COR-L47 (cell line): ENCODE results near the gene CDIP1.
"Not testable (repeated sequence)": the region's sequence is repeated elsewhere in the genome, so short reads cannot be mapped to it uniquely, and the experiment has no call there.

Experiments used
- DNase-seq: peaks from one replicate; lab custom pipeline; 2025; lab: John Stamatoyannopoulos, UW

The CDIP1 gene

GRCh38 chr16:4538350-4539235 is at the start of gene CDIP1:
Gene CDIP1, minus strand, starts transcription at chr16:4538773. Its CDS starts 24,643 bp downstream, at chr16:4514130.
- peak; percentile 97 for DNase-seq

- DNase-seq, result no peak
These were observed 47.7 kb upstream of the CDIP1 start for GRCh38 chr16:4586291-4586690.

- no peak for DNase-seq
These were observed 45.3 kb upstream of the CDIP1 start for GRCh38 chr16:4583906-4584305.

GRCh38 chr16:4580250-4580649 is 41.7 kb upstream of the CDIP1 start:
- no peak for DNase-seq

DNA sequence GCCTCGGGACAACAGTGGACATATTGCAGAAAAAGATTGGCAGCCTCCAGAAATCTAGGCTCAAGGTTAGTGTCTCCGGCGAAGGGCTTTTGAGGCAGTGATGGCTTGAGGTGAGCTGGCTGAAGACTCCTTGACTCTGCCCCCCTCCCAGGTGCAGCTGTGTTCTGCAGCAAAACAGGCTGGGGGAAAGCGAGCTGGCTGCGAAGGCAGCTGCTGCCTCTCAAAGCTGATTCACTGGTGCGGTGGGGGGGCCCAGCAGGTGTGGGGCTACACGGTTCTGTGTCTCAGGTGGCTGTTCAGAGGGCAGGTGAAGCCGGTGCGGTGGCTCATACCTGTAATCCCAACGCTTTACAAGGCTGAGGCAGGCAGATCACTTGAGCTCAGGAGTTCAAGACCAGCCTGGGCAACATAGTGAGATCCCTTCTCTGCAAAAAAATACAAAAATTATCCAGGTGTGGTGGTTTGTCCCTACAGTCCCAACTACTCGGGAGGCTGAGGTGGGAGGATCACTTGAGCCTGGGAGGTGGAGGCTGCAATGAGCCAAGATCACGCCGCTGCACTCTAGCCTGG is 40.5 kb upstream of the CDIP1 start:
- peak; percentile 32 for DNase-seq

- no peak for DNase-seq
These were observed 37.4 kb upstream of the CDIP1 start for GRCh38 chr16:4576008-4576407.

DNA sequence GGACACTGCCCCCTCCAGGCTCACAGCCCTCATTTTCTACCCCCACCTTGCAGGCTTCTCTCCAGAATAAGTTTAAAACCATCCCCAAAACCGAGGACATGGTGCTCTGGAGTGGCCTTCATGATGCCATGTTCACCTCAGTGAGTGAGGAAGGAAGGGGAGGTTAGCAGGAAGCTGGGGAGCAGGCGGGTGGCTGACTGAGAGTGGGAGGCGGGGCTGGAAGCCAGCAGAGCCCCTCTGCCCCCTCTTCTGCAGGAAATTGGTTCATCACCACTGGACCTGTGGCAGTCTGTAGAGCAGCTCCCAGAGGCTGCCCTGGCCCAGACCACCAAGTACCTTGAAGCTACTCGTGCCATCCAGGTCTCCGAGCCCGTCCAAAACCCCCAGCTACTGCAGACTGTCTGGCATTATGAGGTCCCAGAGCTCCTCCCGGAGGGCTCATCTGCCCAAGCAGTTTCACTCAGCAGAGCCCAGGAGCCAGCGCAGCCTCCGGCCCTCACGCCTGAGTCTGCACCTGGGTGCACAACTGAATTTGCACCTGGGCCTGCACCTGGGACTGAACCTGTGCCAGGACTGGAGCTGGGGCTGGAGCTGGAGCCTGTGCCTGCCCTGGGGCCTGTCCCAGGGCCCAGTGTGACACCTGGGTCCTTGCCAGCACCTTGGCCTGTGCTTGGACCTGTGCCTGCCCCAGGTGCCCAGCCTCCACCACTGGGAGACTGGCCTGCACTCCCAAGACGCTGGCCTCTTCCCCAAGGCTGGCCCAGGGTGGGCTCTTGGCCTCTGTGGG is 36.5 kb upstream of the CDIP1 start:
- DNase-seq, result no peak

DNA sequence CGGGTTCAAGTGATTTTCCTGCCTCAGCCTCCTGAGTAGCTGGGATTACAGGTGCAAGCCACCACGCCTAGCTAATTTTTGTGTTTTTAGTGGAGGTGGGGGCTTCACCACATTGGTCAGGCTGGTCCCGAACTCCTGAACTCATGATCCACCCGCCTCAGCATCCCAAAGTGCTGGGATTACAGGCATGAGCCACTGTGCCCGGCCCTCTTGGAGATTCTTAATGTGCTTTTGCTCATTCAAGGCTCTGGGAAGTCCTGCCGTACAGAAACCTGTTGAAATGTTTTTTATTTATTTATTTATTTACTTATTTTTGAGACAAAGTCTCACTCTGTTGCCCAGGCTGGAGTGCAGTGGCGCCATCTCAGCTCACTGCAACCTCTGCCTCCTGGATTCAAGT is 35.4 kb upstream of the CDIP1 start:
- DNase-seq, result not testable (repeated sequence)

- DNase-seq, result no peak
These were observed 34.1 kb upstream of the CDIP1 start for GRCh38 chr16:4572715-4573114.

DNA sequence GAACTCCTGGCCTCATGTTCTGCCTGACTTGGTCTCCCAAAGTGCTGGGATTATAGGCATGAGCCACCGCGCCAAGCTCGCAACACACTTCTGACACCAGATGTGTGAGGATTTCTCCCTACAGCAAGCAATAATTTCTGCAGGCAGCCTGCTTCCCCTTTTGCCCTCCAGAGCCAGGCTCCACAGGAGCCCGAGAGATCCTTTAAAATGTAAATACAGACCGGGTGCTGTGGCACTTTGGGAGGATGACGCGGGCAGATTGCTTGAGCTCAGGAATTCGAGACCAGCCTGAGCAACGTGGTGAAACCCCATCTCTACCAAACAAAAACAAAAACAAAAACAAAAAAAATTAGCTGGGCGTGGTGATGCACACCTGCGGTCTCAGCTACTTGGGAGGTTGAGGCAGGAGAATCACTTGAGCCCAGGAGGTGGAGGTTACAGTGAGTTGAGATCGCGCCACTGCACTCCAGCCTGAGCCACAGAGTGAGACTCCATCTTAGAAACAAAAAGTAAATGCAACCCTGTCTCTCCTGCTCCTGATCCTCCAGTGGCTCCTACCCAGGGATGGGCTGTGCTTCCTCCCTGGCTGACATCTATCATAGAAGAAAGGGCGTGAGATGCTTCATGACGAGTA is 32.2 kb upstream of the CDIP1 start:
- no peak for DNase-seq

- no peak for DNase-seq
These were observed 31.5 kb upstream of the CDIP1 start for GRCh38 chr16:4570086-4570485.

DNA sequence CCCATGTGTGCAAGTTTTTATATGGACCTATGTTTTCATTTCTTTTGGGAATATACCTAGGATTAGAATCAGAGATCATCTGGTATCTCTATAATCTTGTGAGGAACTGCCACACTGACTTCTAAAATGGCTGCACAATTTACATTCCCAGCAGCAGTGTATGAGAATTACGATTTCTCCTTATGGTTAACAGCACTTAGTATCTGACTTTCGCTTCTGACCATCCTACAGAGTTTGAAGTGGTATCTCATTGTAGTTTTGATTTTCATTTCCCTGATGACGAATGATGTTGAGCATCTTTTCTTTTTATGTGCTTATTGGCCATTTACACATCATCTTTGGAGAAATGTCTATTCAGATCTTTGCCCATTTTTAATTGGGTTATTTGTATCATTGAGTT is 27.6 kb upstream of the CDIP1 start:
- no peak for DNase-seq

DNA sequence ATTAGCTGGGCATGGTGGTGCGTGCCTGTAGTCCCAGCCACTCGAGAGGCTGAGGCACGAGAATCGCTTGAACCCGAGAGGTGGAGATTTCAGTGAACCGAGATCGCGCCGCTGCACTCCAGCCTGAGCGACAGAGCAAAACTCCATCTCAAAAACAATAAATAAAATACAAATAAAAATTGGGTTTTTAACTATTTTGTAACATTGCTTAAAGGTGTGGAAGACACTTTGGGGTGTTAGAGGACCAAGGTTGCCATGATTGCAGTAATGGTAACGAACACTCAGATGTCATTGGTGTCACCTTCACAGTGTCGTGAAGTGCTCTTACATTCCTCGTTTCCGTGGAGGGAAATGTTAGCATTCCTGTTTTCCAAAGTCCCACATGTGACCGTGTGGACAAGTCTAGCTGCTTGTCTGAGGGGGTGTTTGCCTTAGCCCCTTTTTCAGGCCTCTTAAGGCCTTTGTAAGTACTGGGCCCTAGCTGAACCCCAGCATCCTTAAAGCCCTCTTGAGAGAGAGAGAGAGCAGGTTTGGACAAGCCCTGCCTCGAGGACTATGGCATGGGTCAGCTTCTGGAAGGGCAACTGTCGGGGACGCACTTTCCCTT is 26.2 kb upstream of the CDIP1 start:
- DNase-seq, result no peak

- DNase-seq, result no peak
These were observed 23.0 kb upstream of the CDIP1 start for GRCh38 chr16:4561596-4561995.

DNA sequence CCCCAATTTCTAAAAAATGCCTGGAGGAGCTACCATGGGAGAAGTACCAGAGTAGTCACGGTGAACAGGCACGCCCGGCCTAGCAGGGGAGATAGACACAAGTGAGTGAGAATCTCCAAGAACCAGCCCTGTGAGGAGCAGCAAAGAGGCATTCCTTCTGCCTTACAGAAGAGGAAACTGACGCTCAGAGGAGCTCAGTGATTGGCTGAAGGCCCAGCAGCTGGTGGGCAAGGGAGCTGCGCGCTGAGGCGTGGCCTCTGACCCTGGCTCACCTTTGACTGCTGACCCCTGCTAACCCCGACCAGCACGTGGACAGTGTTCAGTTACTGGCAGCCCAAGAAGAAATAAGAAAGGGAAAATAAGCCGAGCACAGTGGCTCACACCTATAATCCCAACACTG is 19.4 kb upstream of the CDIP1 start:
- DNase-seq, result no peak

- no peak for DNase-seq
These were observed 18.0 kb upstream of the CDIP1 start for GRCh38 chr16:4556580-4556979.

- no peak for DNase-seq
These were observed 17.5 kb upstream of the CDIP1 start, which contains the start of gene C16orf96 for GRCh38 chr16:4556112-4556511. Gene C16orf96, plus strand, starts transcription at chr16:4556340. Its CDS starts 150 bp downstream, at chr16:4556490.

GRCh38 chr16:4552541-4552940 is 14.0 kb upstream of the CDIP1 start:
- DNase-seq, result no peak

DNA sequence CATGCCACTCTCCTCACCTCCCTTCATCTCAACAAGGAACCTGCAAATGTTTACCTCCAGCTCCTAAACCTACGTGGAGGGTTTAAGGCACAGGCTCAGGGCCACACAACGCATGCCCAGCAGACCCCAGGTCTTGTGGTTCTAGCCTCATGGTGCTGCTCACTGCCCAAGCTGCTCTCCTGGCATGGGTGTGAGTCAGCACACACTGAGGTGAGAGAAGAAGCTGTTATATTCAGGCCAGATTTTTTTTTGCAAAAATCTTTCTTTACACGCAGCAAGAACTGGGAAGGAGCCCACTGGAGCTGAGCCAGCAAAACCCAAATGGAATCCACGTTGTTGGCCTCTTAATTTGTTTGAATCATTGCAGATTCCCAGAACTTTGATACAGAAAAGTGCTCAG is 12.0 kb upstream of the CDIP1 start:
- DNase-seq, result no peak

- DNase-seq, result no peak
These were observed 9.6 kb upstream of the CDIP1 start for GRCh38 chr16:4548124-4548523.

- no peak for DNase-seq
These were observed 5.9 kb upstream of the CDIP1 start for GRCh38 chr16:4544473-4544872.
